HCT116 (cell line): ENCODE data around the gene SEZ6. TPM values are rescaled to one million over a fixed set of nuclear protein-coding genes. Genes with fewer than 3 reads are reported as not detected.

ENCODE experiments used
- ATAC-seq: fragments of 200-7000 bp; cut with Tn5 transposase; 2 replicates; pipeline ENCODE4 v1.9.1; 2020; ENCODE audit warnings: mild to moderate bottlenecking, moderate library complexity
- BruUV-seq: library from RNA; stranded (reverse); fragments of 400-500 nt; replicated peaks from 2 replicates; lab custom pipeline; 2021; lab: Mats Ljungman, UMichigan
- CTCF ChIA-PET: fragments of 300-600 bp; sonication (Branson Sonifier 250); formaldehyde crosslinking; loops from one replicate; lab custom pipeline; 2021; ENCODE audit warnings: antibody characterized with exemption; lab: Charles Lee
- POLR2A ChIA-PET: fragments of 300-600, 350-600 bp; sonication (Branson Sonifier 250); formaldehyde crosslinking; loops from one replicate; lab custom pipeline; 2021; ENCODE audit warnings: antibody characterized with exemption; lab: Charles Lee
- RAD21 ChIA-PET, 2 experiments: fragments of 300-600 bp; sonication (Branson Sonifier 250); formaldehyde crosslinking; loops; one replicate each; lab custom pipeline; 2023; ENCODE audit warnings: low total read pairs in 2 of 2; ENCODE audit not compliant: uncharacterized antibody in 2 of 2, unreplicated experiment in 2 of 2, low non-redundant PET in 1 of 2; lab: Charles Lee
- DNase-seq: peaks from one replicate; pipeline ENCODE4 v3.0.0-alpha.2; 2010; ENCODE audit warnings: low read depth, low spot score
- H2AFZ ChIP-seq: fragments of 200-600 bp; shearing (Covaris generic), sonication (generic); 2 replicates; pipeline ENCODE4 v1.6.1; 2017; ENCODE audit warnings: low read depth, mixed run types, mixed read lengths, antibody characterized with exemption, low read length; ENCODE audit not compliant: poor library complexity, severe bottlenecking
- H3K27ac ChIP-seq: 2 replicates; pipeline ENCODE4 v1.5.1; 2012; ENCODE audit warnings: low read depth, low read length
- H3K27me3 ChIP-seq: fragments of 200-600 bp; sonication (generic); 2 replicates; pipeline ENCODE4 v1.6.1; 2016; ENCODE audit warnings: mixed run types, low read length, mixed read lengths; ENCODE audit not compliant: insufficient read depth
- H3K36me3 ChIP-seq, 2 experiments: fragments of 200-500 bp in 1 of 2; fragments of 200-600 bp in 1 of 2; sonication (Bioruptor generic) in 1 of 2; sonication (generic) in 1 of 2; 2 replicates each; pipeline versions ENCODE4 v1.5.1 to v1.6.1; 2014 to 2016; ENCODE audit warnings: low read length in 2 of 2, inconsistent platforms in 1 of 2, mixed read lengths in 1 of 2, mixed run types in 1 of 2; ENCODE audit not compliant: insufficient read depth in 2 of 2, control insufficient read depth in 1 of 2
- H3K4me1 ChIP-seq, 2 experiments: fragments of 200-600 bp in 1 of 2; sonication (generic) in 1 of 2; 2 replicates each; pipeline versions ENCODE4 v1.5.1 to v1.6.1; 2012 to 2017; ENCODE audit warnings: low read length in 2 of 2, inconsistent platforms in 1 of 2, mild to moderate bottlenecking in 1 of 2, mixed read lengths in 1 of 2, mixed run types in 1 of 2, moderate library complexity in 1 of 2; ENCODE audit not compliant: insufficient read depth in 2 of 2, control insufficient read depth in 1 of 2
- H3K4me2 ChIP-seq: fragments of 200-600 bp; sonication (generic); 2 replicates; pipeline ENCODE4 v1.6.1; 2017; ENCODE audit warnings: mixed run types, low read length, mixed read lengths
- H3K4me3 ChIP-seq, 2 experiments: fragments of 200-600 bp in 1 of 2; sonication (generic) in 1 of 2; replicated peaks in 1 of 2; 2 replicates each; pipeline ENCODE4 v1.5.1; 2011 to 2016; ENCODE audit warnings: low read length in 2 of 2, control low read depth in 1 of 2, low read depth in 1 of 2, mild to moderate bottlenecking in 1 of 2, mixed read lengths in 1 of 2, mixed run types in 1 of 2
- H3K79me2 ChIP-seq: fragments of 200-600 bp; sonication (generic); 2 replicates; pipeline ENCODE4 v1.6.1; 2017; ENCODE audit warnings: mild to moderate bottlenecking, mixed run types, low read length, moderate library complexity, mixed read lengths; ENCODE audit not compliant: insufficient read depth
- H3K9ac ChIP-seq: fragments of 200-600 bp; sonication (generic); 2 replicates; pipeline ENCODE4 v1.6.1; 2016; ENCODE audit warnings: low read length, mixed read lengths
- H3K9me2 ChIP-seq: fragments of 200-600 bp; sonication (generic), shearing (Covaris generic); 2 replicates; pipeline ENCODE4 v1.6.1; 2017; ENCODE audit warnings: mixed run types, mild to moderate bottlenecking, moderate library complexity; ENCODE audit not compliant: insufficient read depth
- H3K9me3 ChIP-seq, 2 experiments: fragments of 200-500 bp in 1 of 2; fragments of 200-600 bp in 1 of 2; sonication (Bioruptor generic) in 1 of 2; sonication (generic) in 1 of 2; 2 replicates each; pipeline ENCODE4 v1.6.1; 2014 to 2017; ENCODE audit warnings: low read length in 2 of 2, mixed read lengths in 2 of 2, inconsistent platforms in 1 of 2, low read depth in 1 of 2, mild to moderate bottlenecking in 1 of 2, mixed run types in 1 of 2, moderate library complexity in 1 of 2; ENCODE audit not compliant: control insufficient read depth in 1 of 2, insufficient read depth in 1 of 2
- H4K20me1 ChIP-seq: fragments of 200-600 bp; sonication (generic), shearing (Covaris generic); 2 replicates; pipeline ENCODE4 v1.6.1; 2017; ENCODE audit warnings: mixed run types, mild to moderate bottlenecking, moderate library complexity; ENCODE audit not compliant: insufficient read depth
- EZH2 ChIP-seq: fragments of 200-600 bp; sonication (generic); IDR thresholded peaks from 2 replicates; pipeline ENCODE4 v1.6.1; 2017; ENCODE audit warnings: antibody characterized with exemption, mixed run types
- POLR2A ChIP-seq: IDR thresholded peaks from 2 replicates; pipeline ENCODE4 v1.7.0; 2011; ENCODE audit warnings: borderline replicate concordance; ENCODE audit not compliant: insufficient read depth, insufficient read length; ENCODE audit errors: extremely low read depth
- POLR2AphosphoS5 ChIP-seq: IDR thresholded peaks from 2 replicates; pipeline ENCODE4 v1.6.1; 2011; ENCODE audit warnings: mild to moderate bottlenecking, low read depth, low read length, moderate library complexity
- SRF ChIP-seq: IDR thresholded peaks from 2 replicates; pipeline ENCODE4 v1.6.1; 2012; ENCODE audit warnings: low read depth
- ZFX ChIP-seq: fragments of 450-650 bp; IDR thresholded peaks from 2 replicates; pipeline ENCODE4 v1.6.1; 2017
- intact Hi-C: fragments of 100-400 bp; cut with micrococcal nuclease; formaldehyde crosslinking; loops from 2 replicates; pipeline ENCODE4 v1.10.0; 2022
- total RNA-seq: library from RNA; stranded (reverse); gene quantifications from one replicate; pipeline ENCODE4 v1.2.1, GENCODE V29; 2021; ENCODE audit not compliant: unreplicated experiment
- TF ChIP-seq, protein P1 (sequence below): IDR thresholded peaks from 2 replicates; pipeline ENCODE4 v1.6.1; 2012
- TF ChIP-seq, protein P2 (sequence below): IDR thresholded peaks from 2 replicates; pipeline ENCODE4 v1.6.1; 2012
- TF ChIP-seq, protein P3 (sequence below): IDR thresholded peaks from 2 replicates; pipeline ENCODE4 v1.6.1; 2012; ENCODE audit warnings: low read depth

The SEZ6 gene
- total RNA-seq, 1 experiment from 2014 or later: 0.22 TPM

DNA sequence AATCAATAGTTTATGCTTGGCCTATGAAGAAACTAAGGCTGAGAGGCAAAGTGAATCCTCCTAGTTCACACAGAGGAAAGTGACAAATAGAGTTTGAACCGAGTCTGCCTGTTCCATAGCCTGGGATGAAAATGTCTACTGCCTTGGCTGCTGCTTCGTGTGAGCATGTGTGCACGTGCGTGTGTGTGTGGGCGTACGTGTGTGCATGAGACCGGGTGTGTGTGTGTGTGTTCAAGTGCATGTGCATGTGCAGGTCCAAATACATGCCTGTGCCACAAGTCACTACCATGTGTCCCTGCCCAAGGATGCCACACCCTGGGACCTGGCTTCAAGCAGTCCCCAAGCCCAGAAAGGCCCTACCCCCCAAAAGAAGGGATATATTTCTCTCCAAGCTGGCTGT lies 13.6 kb downstream of the SEZ6 start:
- DNase-seq (no peak), ATAC-seq (no peak)
- TF ChIP-seq SRF: no peak
- TF ChIP-seq, protein P1, sequence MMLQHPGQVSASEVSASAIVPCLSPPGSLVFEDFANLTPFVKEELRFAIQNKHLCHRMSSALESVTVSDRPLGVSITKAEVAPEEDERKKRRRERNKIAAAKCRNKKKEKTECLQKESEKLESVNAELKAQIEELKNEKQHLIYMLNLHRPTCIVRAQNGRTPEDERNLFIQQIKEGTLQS: no peak
- TF ChIP-seq, protein P2, sequence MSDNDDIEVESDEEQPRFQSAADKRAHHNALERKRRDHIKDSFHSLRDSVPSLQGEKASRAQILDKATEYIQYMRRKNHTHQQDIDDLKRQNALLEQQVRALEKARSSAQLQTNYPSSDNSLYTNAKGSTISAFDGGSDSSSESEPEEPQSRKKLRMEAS: no peak
- TF ChIP-seq EZH2: no peak
- TF ChIP-seq POLR2A: no peak
- no peak for TF ChIP-seq POLR2AphosphoS5
- TF ChIP-seq ZFX: no peak
- TF ChIP-seq, protein P3, sequence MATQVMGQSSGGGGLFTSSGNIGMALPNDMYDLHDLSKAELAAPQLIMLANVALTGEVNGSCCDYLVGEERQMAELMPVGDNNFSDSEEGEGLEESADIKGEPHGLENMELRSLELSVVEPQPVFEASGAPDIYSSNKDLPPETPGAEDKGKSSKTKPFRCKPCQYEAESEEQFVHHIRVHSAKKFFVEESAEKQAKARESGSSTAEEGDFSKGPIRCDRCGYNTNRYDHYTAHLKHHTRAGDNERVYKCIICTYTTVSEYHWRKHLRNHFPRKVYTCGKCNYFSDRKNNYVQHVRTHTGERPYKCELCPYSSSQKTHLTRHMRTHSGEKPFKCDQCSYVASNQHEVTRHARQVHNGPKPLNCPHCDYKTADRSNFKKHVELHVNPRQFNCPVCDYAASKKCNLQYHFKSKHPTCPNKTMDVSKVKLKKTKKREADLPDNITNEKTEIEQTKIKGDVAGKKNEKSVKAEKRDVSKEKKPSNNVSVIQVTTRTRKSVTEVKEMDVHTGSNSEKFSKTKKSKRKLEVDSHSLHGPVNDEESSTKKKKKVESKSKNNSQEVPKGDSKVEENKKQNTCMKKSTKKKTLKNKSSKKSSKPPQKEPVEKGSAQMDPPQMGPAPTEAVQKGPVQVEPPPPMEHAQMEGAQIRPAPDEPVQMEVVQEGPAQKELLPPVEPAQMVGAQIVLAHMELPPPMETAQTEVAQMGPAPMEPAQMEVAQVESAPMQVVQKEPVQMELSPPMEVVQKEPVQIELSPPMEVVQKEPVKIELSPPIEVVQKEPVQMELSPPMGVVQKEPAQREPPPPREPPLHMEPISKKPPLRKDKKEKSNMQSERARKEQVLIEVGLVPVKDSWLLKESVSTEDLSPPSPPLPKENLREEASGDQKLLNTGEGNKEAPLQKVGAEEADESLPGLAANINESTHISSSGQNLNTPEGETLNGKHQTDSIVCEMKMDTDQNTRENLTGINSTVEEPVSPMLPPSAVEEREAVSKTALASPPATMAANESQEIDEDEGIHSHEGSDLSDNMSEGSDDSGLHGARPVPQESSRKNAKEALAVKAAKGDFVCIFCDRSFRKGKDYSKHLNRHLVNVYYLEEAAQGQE: no peak
- H3K79me2 ChIP-seq: no peaks in the 10 kb centered on the region
- ChIA-PET POLR2A (no interaction called here), RAD21 (no interaction called here), CTCF (interaction anchor here (1.2 kb wide), 1 partner anchor 124 kb away, joined by 3 read pairs; no protein-coding TSS in a partner anchor)
- no peak overlapping the region for H3K4me3 ChIP-seq
- no peak overlapping the region for H3K27ac ChIP-seq
- peaks cover 3 to 4% of the 10 kb centered on the region in 2 experiments; a peak in 1 of 4 replicates for H3K4me1 ChIP-seq
- H3K27me3 ChIP-seq: peaks cover 5% of the 10 kb centered on the region; the same call in 1 of the 2 replicates
- no TSS peak for BruUV-seq
- H3K9me2 ChIP-seq: no peaks in the 10 kb centered on the region
- H4K20me1 ChIP-seq: no peaks in the 10 kb centered on the region
- no peaks in the 10 kb centered on the region for H3K36me3 ChIP-seq
- intact Hi-C loops: no loop called here
- no peaks in the 10 kb centered on the region for H3K9me3 ChIP-seq
- H3K9ac ChIP-seq: no peak overlapping the region
- no peak overlapping the region for H2AFZ ChIP-seq
- no peak overlapping the region for H3K4me2 ChIP-seq
